A549 treated with GW870086 at 1 μM for 4 hours (cell line): ENCODE data around the gene MYO1H. TPM values are rescaled to one million over a fixed set of nuclear protein-coding genes. Genes with fewer than 3 reads are reported as not detected.

Experiments used
- total RNA-seq: library from RNA; stranded (reverse); fragments of 200-300 nt; extraction: Qiagen RNA extraction; gene quantifications from 5 replicates; pipeline ENCODE4 v1.2.3, GENCODE V29; 2022; ENCODE audit warnings: low read depth

The MYO1H gene, protein sequence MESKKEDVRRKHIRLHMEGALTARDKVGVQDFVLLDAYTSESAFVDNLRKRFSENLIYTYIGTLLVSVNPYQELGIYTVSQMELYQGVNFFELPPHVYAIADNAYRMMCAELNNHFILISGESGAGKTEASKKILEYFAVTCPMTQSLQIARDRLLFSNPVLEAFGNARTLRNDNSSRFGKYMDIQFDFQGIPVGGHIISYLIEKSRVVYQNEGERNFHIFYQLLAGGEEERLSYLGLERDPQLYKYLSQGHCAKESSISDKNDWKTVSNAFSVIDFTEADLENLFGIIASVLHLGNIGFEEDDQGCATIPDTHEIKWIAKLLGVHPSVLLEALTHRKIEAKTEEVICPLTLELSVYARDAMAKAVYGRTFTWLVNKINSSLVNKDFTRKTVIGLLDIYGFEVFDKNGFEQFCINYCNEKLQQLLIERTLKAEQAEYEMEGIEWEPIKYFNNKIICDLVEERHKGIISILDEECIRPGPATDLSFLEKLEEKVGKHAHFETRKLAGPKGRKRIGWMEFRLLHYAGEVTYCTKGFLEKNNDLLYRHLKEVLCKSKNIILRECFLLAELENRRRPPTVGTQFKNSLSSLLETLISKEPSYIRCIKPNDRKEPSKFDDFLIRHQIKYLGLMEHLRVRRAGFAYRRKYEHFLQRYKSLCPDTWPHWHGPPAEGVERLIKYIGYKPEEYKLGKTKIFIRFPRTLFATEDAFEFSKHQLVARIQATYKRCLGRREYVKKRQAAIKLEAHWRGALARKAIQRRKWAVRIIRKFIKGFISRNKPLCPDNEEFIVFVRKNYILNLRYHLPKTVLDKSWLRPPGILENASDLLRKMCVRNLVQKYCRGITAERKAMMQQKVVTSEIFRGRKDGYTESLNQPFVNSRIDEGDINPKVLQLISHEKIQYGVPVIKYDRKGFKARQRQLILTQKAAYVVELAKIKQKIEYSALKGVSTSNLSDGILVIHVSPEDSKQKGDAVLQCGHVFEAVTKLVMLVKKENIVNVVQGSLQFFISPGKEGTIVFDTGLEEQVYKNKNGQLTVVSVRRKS
- not detected in 5 replicates for total RNA-seq

DNA sequence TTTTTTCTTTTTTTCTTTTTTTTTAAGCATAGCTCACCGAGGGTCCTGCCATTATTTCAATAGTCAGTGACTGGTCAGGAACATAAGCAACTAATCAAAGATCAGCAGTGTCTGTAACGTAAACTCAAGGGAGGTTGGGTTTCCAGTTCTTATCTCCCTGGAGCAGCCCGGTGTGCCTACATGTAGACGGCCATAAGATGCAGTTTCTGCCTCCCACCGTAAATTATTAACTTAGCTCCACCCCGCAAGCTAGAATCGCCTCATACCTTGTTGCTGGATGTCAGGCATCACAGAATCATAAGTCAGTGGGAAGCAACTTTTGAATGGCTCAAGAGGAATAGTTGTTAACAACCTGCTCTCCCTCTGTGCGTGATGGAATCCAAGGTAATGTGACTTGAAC lies at the start of gene MYO1H:
MYO1H (plus strand) TSS at position 312 of the 400 bp plus-strand sequence; CDS start at position 373, 61 bp downstream.

DNA sequence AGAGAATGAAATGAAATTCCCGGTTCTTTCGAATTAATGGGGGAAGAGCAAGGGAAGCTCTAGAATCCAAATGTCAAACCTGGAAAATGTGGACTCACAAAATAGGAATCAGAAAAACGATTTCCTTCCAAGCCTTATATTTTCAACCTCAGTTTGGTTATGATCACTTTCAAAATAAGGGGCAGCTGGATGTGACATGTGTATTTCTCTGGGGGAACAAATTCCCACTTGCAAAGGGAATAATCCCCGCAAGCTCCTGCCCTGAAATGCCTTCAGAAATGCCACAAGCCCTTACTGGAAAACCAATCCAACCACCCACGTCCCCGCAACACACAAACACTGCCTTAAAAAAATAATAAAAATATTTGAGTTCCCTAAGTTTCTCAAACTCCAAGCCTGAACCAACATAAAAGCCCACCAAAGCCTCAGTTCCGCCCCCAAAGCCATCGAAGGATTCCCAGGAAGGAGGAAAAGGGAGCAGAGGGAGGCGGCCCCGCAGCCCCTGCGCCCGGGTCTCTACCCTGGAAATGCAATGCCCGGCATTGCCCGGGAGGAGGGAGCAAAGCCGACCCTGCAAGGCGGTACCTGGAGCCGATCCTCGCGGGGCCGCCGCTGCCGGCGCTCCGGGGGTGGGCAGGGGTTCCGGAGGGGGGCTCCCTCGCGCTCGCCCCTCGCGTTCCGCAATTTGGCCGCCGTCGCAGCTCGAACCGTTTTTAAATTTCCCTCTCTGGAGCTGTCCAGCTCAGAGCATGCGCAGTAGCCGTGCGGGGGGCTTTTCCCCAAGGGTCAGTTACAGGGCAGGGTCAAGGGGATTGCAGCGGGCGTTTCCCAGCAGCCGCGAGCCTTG lies 38.9 kb upstream of the MYO1H start, which contains the start of gene FOXN4:
FOXN4 (minus strand) TSS at position 751 of the 847 bp plus-strand sequence. CDS start 963 bp downstream, outside the sequence.

DNA sequence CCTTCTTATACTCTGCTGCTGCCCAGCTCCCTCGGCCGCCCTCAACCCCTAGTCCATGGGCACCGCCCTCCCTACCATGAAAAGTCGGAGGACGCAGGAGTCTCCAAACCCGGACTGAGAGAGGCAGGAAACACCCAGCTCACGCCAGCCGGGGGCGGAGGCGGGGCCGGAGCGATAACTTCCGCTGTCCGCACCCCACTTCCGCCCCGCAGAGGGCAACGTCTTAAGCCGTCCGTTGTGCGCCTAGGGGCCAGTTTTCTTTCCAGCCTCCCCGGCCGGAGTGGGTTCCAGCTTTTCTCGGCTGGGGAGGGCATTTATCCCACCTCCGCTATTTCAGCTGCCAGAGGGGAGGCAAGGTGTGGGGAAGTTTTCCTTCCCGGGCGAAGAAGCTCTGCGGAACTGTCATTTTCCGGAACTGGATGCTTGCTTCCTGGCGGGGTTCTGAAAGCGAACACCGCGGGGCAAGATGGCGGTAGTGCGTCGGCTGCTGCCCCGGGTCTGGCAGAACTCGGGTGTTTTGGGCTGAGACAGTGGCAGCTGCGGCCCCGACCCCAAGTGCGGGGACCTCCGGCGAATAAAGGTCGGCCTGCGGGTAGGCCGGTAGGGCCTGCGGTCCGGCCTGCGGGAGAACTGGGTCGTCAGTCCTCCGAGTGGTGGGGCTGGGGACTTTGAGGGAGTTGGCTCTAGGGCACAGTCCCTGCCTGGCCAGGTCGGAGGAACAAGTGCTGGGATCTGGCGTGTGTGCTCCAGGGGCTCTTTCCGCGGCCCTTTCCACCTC lies 129.7 kb downstream of the MYO1H start, which contains the start of the genes KCTD10 and UBE3B:
KCTD10 (minus strand) TSS at position 116 of the 778 bp plus-strand sequence; CDS start at position 78, 38 bp downstream.
UBE3B (plus strand) TSS at position 450 of the 778 bp plus-strand sequence. CDS start 5,918 bp downstream, outside the sequence.

Other genes starting within 250 kb of the MYO1H start
- 9.1 to 15.6 TPM (median 11.2 TPM) in 5 replicates for gene ACACB, start 231.3 kb upstream of the MYO1H start, total RNA-seq
- gene FOXN4, start 38.6 kb upstream of the MYO1H start, total RNA-seq, result 0.03 to 0.08 TPM (median 0.06 TPM) in 4 of 5 replicates, not detected in the other
- gene KCTD10, start 129.4 kb downstream of the MYO1H start, total RNA-seq, result 45.7 to 58.4 TPM (median 47.7 TPM) in 5 replicates
- 12.4 to 14.6 TPM (median 13.3 TPM) in 5 replicates for gene UBE3B, start 129.7 kb downstream of the MYO1H start, total RNA-seq
- 27.9 to 34.8 TPM (median 30.8 TPM) in 5 replicates for gene MMAB, start 225.6 kb downstream of the MYO1H start, total RNA-seq
- 6.2 to 9.2 TPM (median 9.1 TPM) in 5 replicates for gene MVK, start 225.9 kb downstream of the MYO1H start, total RNA-seq